ENCODE results near the gene CDK14. TPM values are rescaled to one million over a fixed set of nuclear protein-coding genes. Genes with fewer than 3 reads are reported as not detected.

Gene CDK14
- total and polyA plus RNA-seq, 2 donors (not counting 3 experiments of a cell fraction or from before 2014, with no cell fraction given) = 5.5 to 34.2 TPM

DNA sequence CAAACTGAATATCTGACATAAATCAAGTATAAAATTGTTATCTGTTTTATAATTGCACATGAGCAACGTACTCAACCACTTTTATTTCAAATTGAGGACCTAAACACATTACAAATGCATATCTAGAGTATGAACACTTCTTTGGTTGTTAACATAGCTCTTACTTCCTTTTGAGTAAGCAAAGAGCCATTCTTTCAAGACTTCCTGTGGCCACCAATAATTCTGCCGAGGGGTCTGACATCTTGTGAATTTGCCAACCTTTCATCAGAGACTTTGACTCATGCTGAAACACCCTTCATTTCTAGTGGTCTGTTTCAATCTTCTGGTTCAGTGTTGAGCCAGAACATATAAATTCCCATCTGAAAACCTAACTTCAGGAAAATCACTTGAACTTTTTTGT lies 59.4 kb downstream of the CDK14 start:
- Histone ChIP-seq H3K4me2 (ENCODE audit: insufficient read depth, low read length) (peak overlapping the region; percentile 54), H3K4me1 (ENCODE audit: control insufficient read depth, extremely low read depth, insufficient read depth, low read length) (peaks cover 22% of the 10 kb centered on the region), H3K27me3 (ENCODE audit: control insufficient read depth in 2 of 2, insufficient read depth in 2 of 2, low read length in 2 of 2) (no peaks in the 10 kb centered on the region), H3K27ac (ENCODE audit: insufficient read depth, low read depth, low read length) (peak overlapping the region; percentile 44), H2AFZ (ENCODE audit: low read depth, low read length) (no peak overlapping the region), H3K4me3 (replicated peaks in 1 of 3; ENCODE audit: insufficient read depth in 1 of 3, low read depth in 1 of 3, low read length in 3 of 3) (no peak overlapping the region), H3K36me3 (ENCODE audit: control insufficient read depth in 2 of 2, extremely low read depth in 1 of 2, insufficient read depth in 2 of 2, low read length in 2 of 2) (no peaks in the 10 kb centered on the region), H3K9me3 (replicated peaks; ENCODE audit: control insufficient read depth, insufficient read depth, low read length) (no peaks in the 10 kb centered on the region), H3K9ac (replicated peaks; ENCODE audit: extremely low read depth, insufficient read depth, low read length) (no peak overlapping the region), H3K9me1 (replicated peaks; ENCODE audit: control insufficient read depth, extremely low read depth, insufficient read depth, low read length) (no peaks in the 10 kb centered on the region), H4K20me1 (replicated peaks; ENCODE audit: control insufficient read depth, extremely low read depth, insufficient read depth, low read length) (no peaks in the 10 kb centered on the region), H3K79me2 (ENCODE audit: control insufficient read depth, insufficient read depth, low read length) (peaks cover 49% of the 10 kb centered on the region)
- dilution Hi-C loops (cut with MboI; ENCODE audit: extremely low pct_ligation_motif_present, low sequenced_read_pairs) = no loop called here
- peak; percentile 85 for DNase-seq (ENCODE audit: low read depth, low spot score)
- POLR2A ChIA-PET = no interaction called here
- peak; percentile 84 for FAIRE-seq
- peak; percentile 69 for TF ChIP-seq FOS (IDR thresholded peaks at IDR 0.05; ENCODE audit: borderline replicate concordance, insufficient read depth, low read length)
- peak; percentile 45 for TF ChIP-seq GATA2 (IDR thresholded peaks at IDR 0.05; ENCODE audit: insufficient read depth, insufficient read length, low read depth, low read length)
- no peak for TF ChIP-seq EZH2 (IDR thresholded peaks at IDR 0.05; ENCODE audit: borderline replicate concordance, low read depth, low read length, severe bottlenecking)
- CTCF ChIA-PET = interaction anchor here (1.6 kb wide), 1 partner anchor 26 kb away, joined by 3 read pairs; no protein-coding TSS in a partner anchor
- BruUV-seq (replicated peaks) = no TSS peak
- intact Hi-C loops (cut with micrococcal nuclease) = loop anchor here (1.0 to 5.0 kb wide), 2 partner anchors 37 to 60 kb away; no protein-coding TSS in a partner anchor

GRCh38 chr7:90657481-90657880 lies 61.4 kb downstream of the CDK14 start:
- BruUV-seq (replicated peaks) = no TSS peak
- POLR2A ChIA-PET = no interaction called here
- Histone ChIP-seq H3K36me3 (ENCODE audit: control insufficient read depth in 2 of 2, extremely low read depth in 1 of 2, insufficient read depth in 2 of 2, low read length in 2 of 2) (no peaks in the 10 kb centered on the region), H3K4me3 (replicated peaks in 1 of 3; ENCODE audit: insufficient read depth in 1 of 3, low read depth in 1 of 3, low read length in 3 of 3) (no peak overlapping the region), H3K9me3 (replicated peaks; ENCODE audit: control insufficient read depth, insufficient read depth, low read length) (no peaks in the 10 kb centered on the region), H2AFZ (ENCODE audit: low read depth, low read length) (no peak overlapping the region), H3K27ac (ENCODE audit: insufficient read depth, low read depth, low read length) (no peak overlapping the region), H3K4me1 (ENCODE audit: control insufficient read depth, extremely low read depth, insufficient read depth, low read length) (peaks cover 22% of the 10 kb centered on the region), H3K9me1 (replicated peaks; ENCODE audit: control insufficient read depth, extremely low read depth, insufficient read depth, low read length) (no peaks in the 10 kb centered on the region), H3K27me3 (ENCODE audit: control insufficient read depth in 2 of 2, insufficient read depth in 2 of 2, low read length in 2 of 2) (no peaks in the 10 kb centered on the region), H3K4me2 (ENCODE audit: insufficient read depth, low read length) (no peak overlapping the region), H3K79me2 (ENCODE audit: control insufficient read depth, insufficient read depth, low read length) (peaks cover 53% of the 10 kb centered on the region), H4K20me1 (replicated peaks; ENCODE audit: control insufficient read depth, extremely low read depth, insufficient read depth, low read length) (no peaks in the 10 kb centered on the region), H3K9ac (replicated peaks; ENCODE audit: extremely low read depth, insufficient read depth, low read length) (no peak overlapping the region)
- dilution Hi-C loops (cut with MboI; ENCODE audit: extremely low pct_ligation_motif_present, low sequenced_read_pairs) = no loop called here
- intact Hi-C loops (cut with micrococcal nuclease) = loop anchor here (5.0 kb wide), 1 partner anchor 35 kb away; no protein-coding TSS in a partner anchor
- TF ChIP-seq EZH2 (IDR thresholded peaks at IDR 0.05; ENCODE audit: borderline replicate concordance, low read depth, low read length, severe bottlenecking) (no peak), CTCF (IDR thresholded peaks at IDR 0.05; ENCODE audit: extremely low read depth in 1 of 2, insufficient read depth in 1 of 2, low read depth in 1 of 2, low read length in 2 of 2) (no peak), MYC (IDR thresholded peaks at IDR 0.05; ENCODE audit: low read depth, low read length) (no peak), GATA2 (IDR thresholded peaks at IDR 0.05; ENCODE audit: insufficient read depth, insufficient read length, low read depth, low read length) (no peak), FOS (IDR thresholded peaks at IDR 0.05; ENCODE audit: borderline replicate concordance, insufficient read depth, low read length) (no peak), POLR2A (IDR thresholded peaks at IDR 0.05; ENCODE audit: low read depth, low read length) (no peak), JUN (IDR thresholded peaks at IDR 0.05; ENCODE audit: borderline replicate concordance, insufficient read depth, insufficient read length, low read depth) (no peak), POLR2AphosphoS5 (IDR thresholded peaks at IDR 0.05; ENCODE audit: insufficient read depth, low read depth, low read length) (no peak)
- TF ChIP-seq, protein P1, sequence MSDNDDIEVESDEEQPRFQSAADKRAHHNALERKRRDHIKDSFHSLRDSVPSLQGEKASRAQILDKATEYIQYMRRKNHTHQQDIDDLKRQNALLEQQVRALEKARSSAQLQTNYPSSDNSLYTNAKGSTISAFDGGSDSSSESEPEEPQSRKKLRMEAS (IDR thresholded peaks at IDR 0.05; ENCODE audit: insufficient read depth, insufficient read length) = no peak
- no peak for DNase-seq (ENCODE audit: low read depth, low spot score)
- CTCF ChIA-PET = interaction anchor here (1.0 kb wide), 1 partner anchor 11 kb away, joined by 3 read pairs; no protein-coding TSS in a partner anchor
- no peak for FAIRE-seq
